Liver (tissue), 3 donors: ENCODE data around the gene CAMKMT.

Experiments
- EGR1 ChIP-seq, 2 donors: IDR thresholded peaks; 2 replicates each; pipeline ENCODE4 v1.6.1; 2016 to 2018; ENCODE audit warnings: antibody characterized with exemption in 2 of 2, low read depth in 2 of 2
- FOXA1 ChIP-seq: IDR thresholded peaks from 2 replicates; pipeline ENCODE4 v1.6.1; 2016; ENCODE audit warnings: antibody characterized with exemption
- TAF1 ChIP-seq: conservative IDR thresholded peaks from 2 replicates; pipeline ENCODE4 v1.6.1; 2016; ENCODE audit warnings: antibody characterized with exemption, mild to moderate bottlenecking
- TF ChIP-seq, protein P1 (sequence below): IDR thresholded peaks from 2 replicates; pipeline ENCODE4 v1.6.1; 2016; ENCODE audit warnings: antibody characterized with exemption
- TF ChIP-seq, protein P2 (sequence below): fragments of 150-350 bp; IDR thresholded peaks from 2 replicates; pipeline ENCODE4 v1.5.1; 2017; ENCODE audit warnings: improper control_type of control experiment, low read depth, low read length; ENCODE audit not compliant: missing input control
- TF ChIP-seq, protein P3 (sequence below): IDR thresholded peaks from 2 replicates; pipeline ENCODE4 v1.6.1; 2016; ENCODE audit warnings: antibody characterized with exemption, mild to moderate bottlenecking
- TF ChIP-seq, protein P4 (sequence below): IDR thresholded peaks from 2 replicates; pipeline ENCODE4 v1.6.1; 2016; ENCODE audit warnings: antibody characterized with exemption
- donor health status: healthy.
- donor health status: healthy.

DNA sequence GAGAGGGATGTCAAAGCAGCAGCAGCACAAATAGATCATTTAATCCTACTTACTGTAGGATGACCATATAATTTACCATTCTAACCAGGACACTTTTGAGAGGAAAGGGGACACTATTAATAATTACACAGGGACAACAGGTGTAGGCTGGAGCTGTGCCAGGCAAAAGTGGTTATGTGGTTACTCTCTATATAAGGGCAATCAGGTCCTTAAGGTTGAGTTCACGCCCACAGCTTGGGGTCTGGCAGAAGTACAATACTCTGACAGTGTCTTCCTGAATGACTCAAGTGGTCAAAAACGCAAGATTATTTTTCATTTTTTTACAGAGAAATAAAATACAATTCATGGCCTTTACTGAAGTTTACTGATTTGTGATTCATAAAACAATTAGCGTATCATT, 3.2 kb upstream of the CAMKMT start:
- TF ChIP-seq, protein P1, sequence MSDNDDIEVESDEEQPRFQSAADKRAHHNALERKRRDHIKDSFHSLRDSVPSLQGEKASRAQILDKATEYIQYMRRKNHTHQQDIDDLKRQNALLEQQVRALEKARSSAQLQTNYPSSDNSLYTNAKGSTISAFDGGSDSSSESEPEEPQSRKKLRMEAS = no peak
- TF ChIP-seq TAF1 = no peak
- TF ChIP-seq, protein P2, sequence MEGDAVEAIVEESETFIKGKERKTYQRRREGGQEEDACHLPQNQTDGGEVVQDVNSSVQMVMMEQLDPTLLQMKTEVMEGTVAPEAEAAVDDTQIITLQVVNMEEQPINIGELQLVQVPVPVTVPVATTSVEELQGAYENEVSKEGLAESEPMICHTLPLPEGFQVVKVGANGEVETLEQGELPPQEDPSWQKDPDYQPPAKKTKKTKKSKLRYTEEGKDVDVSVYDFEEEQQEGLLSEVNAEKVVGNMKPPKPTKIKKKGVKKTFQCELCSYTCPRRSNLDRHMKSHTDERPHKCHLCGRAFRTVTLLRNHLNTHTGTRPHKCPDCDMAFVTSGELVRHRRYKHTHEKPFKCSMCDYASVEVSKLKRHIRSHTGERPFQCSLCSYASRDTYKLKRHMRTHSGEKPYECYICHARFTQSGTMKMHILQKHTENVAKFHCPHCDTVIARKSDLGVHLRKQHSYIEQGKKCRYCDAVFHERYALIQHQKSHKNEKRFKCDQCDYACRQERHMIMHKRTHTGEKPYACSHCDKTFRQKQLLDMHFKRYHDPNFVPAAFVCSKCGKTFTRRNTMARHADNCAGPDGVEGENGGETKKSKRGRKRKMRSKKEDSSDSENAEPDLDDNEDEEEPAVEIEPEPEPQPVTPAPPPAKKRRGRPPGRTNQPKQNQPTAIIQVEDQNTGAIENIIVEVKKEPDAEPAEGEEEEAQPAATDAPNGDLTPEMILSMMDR = no peak
- no peak for TF ChIP-seq EGR1 (IDR thresholded peaks at IDR 0.05; ENCODE audit: low read depth in 2 of 2)
- no peak for TF ChIP-seq FOXA1
- TF ChIP-seq, protein P3, sequence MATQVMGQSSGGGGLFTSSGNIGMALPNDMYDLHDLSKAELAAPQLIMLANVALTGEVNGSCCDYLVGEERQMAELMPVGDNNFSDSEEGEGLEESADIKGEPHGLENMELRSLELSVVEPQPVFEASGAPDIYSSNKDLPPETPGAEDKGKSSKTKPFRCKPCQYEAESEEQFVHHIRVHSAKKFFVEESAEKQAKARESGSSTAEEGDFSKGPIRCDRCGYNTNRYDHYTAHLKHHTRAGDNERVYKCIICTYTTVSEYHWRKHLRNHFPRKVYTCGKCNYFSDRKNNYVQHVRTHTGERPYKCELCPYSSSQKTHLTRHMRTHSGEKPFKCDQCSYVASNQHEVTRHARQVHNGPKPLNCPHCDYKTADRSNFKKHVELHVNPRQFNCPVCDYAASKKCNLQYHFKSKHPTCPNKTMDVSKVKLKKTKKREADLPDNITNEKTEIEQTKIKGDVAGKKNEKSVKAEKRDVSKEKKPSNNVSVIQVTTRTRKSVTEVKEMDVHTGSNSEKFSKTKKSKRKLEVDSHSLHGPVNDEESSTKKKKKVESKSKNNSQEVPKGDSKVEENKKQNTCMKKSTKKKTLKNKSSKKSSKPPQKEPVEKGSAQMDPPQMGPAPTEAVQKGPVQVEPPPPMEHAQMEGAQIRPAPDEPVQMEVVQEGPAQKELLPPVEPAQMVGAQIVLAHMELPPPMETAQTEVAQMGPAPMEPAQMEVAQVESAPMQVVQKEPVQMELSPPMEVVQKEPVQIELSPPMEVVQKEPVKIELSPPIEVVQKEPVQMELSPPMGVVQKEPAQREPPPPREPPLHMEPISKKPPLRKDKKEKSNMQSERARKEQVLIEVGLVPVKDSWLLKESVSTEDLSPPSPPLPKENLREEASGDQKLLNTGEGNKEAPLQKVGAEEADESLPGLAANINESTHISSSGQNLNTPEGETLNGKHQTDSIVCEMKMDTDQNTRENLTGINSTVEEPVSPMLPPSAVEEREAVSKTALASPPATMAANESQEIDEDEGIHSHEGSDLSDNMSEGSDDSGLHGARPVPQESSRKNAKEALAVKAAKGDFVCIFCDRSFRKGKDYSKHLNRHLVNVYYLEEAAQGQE = no peak
- TF ChIP-seq, protein P4, sequence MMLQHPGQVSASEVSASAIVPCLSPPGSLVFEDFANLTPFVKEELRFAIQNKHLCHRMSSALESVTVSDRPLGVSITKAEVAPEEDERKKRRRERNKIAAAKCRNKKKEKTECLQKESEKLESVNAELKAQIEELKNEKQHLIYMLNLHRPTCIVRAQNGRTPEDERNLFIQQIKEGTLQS = no peak
